Activated CD8-positive, alpha-beta memory T cell treated with anti-CD3 and anti-CD28 coated beads for 24 hours (primary cell): ENCODE data around the gene BCORL1.
A peak's percentile ranks its signal among the peaks of the same experiment; 100 is the strongest.

Source experiments
- DNase-seq: peaks from one replicate; pipeline ENCODE4 v3.0.0-alpha.2; 2020

BCORL1 gene

GRCh38 chrX:130012683-130013082, 30.2 kb downstream of the BCORL1 start:
- no peak for DNase-seq

GRCh38 chrX:130013661-130014060, 31.2 kb downstream of the BCORL1 start:
- no peak for DNase-seq

- DNase-seq = no peak
These were observed 31.9 kb downstream of the BCORL1 start for GRCh38 chrX:130014356-130014755.

- DNase-seq = no peak
These were observed 32.3 kb downstream of the BCORL1 start for GRCh38 chrX:130014770-130015169.

- DNase-seq = no peak
These were observed 32.7 kb downstream of the BCORL1 start for GRCh38 chrX:130015181-130015580.

GRCh38 chrX:130018143-130018542, 35.7 kb downstream of the BCORL1 start:
- DNase-seq = no peak

GRCh38 chrX:130020661-130021324, 38.4 kb downstream of the BCORL1 start:
- DNase-seq = no peak

- peak; percentile 80 for DNase-seq
These were observed 41.7 kb downstream of the BCORL1 start for GRCh38 chrX:130024127-130024526.

- DNase-seq = no peak
These were observed 42.8 kb downstream of the BCORL1 start for GRCh38 chrX:130025256-130025655.

- DNase-seq = no peak
These were observed 45.1 kb downstream of the BCORL1 start for GRCh38 chrX:130027569-130027968.

GRCh38 chrX:130028196-130028595, 45.8 kb downstream of the BCORL1 start:
- peak; percentile 70 for DNase-seq

- no peak for DNase-seq
These were observed 48.4 kb downstream of the BCORL1 start for GRCh38 chrX:130030826-130031225.

GRCh38 chrX:130032552-130032951, 50.1 kb downstream of the BCORL1 start:
- DNase-seq = no peak

- no peak for DNase-seq
These were observed 51.7 kb downstream of the BCORL1 start for GRCh38 chrX:130034178-130034577.

GRCh38 chrX:130039847-130040246, 57.4 kb downstream of the BCORL1 start:
- no peak for DNase-seq

- no peak for DNase-seq
These were observed 65.0 kb downstream of the BCORL1 start for GRCh38 chrX:130047416-130047815.

- no peak for DNase-seq
These were observed 66.3 kb downstream of the BCORL1 start for GRCh38 chrX:130048686-130049222.

- no peak for DNase-seq
These were observed 67.4 kb downstream of the BCORL1 start for GRCh38 chrX:130049821-130050220.

- no peak for DNase-seq
These were observed 68.9 kb downstream of the BCORL1 start for GRCh38 chrX:130051176-130051845.

- DNase-seq = no peak
These were observed 70.8 kb downstream of the BCORL1 start for GRCh38 chrX:130053236-130053635.

- DNase-seq = no peak
These were observed 72.7 kb downstream of the BCORL1 start for GRCh38 chrX:130055103-130055502.

GRCh38 chrX:130055899-130056298, 73.5 kb downstream of the BCORL1 start:
- no peak for DNase-seq

- no peak for DNase-seq
These were observed 74.8 kb downstream of the BCORL1 start for GRCh38 chrX:130057209-130057608.

GRCh38 chrX:130058652-130059051, 76.2 kb downstream of the BCORL1 start:
- no peak for DNase-seq
